ENCODE measurements around the gene SLC39A11. TPM values are rescaled to one million over a fixed set of nuclear protein-coding genes. Genes with fewer than 3 reads are reported as not detected.

SLC39A11 gene
- total RNA-seq, 1 donor from 2014 or later, result 21.5 TPM

DNA sequence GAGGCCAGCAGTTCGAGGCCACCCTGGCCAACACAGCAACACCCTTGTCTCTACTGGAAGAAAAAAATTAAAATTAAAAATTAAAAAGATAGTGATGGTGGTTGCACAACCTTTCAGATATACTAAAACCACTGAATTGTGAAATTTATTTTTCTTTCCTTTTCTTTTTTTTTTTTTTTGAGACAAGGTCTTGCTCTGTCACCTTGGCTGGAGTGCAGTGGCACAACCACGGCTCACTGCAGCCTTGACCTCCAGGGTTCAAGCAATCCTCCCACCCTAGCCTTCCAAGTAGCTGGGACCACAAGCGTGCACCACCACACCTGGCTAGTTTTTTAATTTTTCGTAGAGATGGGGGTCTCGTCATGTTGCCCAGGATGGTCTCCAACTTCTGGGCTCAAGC is 254.4 kb downstream of the SLC39A11 start:
- H2AFZ ChIP-seq (ENCODE audit: low read depth, low read length), result no peak overlapping the region
- no peaks in the 10 kb centered on the region for H3K79me2 ChIP-seq (ENCODE audit: insufficient read depth, low read length)
- H3K4me3 ChIP-seq (ENCODE audit: insufficient read depth, low read depth, low read length), result no peak overlapping the region
- H3K9ac ChIP-seq (ENCODE audit: low read length), result no peak overlapping the region
- Mint-ChIP-seq H3K9me3 (ENCODE audit: unreplicated experiment) (peaks cover 8% of the 10 kb centered on the region), H3K4me3 (ENCODE audit: unreplicated experiment) (no peak overlapping the region), H3K4me1 (ENCODE audit: low read depth, unreplicated experiment) (peaks cover 2% of the 10 kb centered on the region), H3K27me3 (ENCODE audit: low read depth, unreplicated experiment) (no peaks in the 10 kb centered on the region), H3K27ac (ENCODE audit: unreplicated experiment) (no peak overlapping the region), H3K36me3 (ENCODE audit: low read depth, unreplicated experiment) (peaks cover 13% of the 10 kb centered on the region)
- H3K27ac ChIP-seq (ENCODE audit: low read depth, low read length), result no peak overlapping the region
- no peaks in the 10 kb centered on the region for H3K9me3 ChIP-seq (ENCODE audit: insufficient read depth, low read depth, low read length)
- no peak for DNase-seq (ENCODE audit: low read depth)
- H4K20me1 ChIP-seq (ENCODE audit: insufficient read depth, low read length), result no peaks in the 10 kb centered on the region
- no peak overlapping the region for H3K4me2 ChIP-seq (ENCODE audit: low read length)
- no peak for FAIRE-seq
- no peaks in the 10 kb centered on the region for H3K27me3 ChIP-seq (ENCODE audit: insufficient read depth, low read length)
- H3K4me1 ChIP-seq (ENCODE audit: insufficient read depth, low read length), result no peaks in the 10 kb centered on the region
- TF ChIP-seq EZH2 (IDR thresholded peaks at IDR 0.05; ENCODE audit: insufficient read depth, low read length), result no peak
- TF ChIP-seq, protein P1, sequence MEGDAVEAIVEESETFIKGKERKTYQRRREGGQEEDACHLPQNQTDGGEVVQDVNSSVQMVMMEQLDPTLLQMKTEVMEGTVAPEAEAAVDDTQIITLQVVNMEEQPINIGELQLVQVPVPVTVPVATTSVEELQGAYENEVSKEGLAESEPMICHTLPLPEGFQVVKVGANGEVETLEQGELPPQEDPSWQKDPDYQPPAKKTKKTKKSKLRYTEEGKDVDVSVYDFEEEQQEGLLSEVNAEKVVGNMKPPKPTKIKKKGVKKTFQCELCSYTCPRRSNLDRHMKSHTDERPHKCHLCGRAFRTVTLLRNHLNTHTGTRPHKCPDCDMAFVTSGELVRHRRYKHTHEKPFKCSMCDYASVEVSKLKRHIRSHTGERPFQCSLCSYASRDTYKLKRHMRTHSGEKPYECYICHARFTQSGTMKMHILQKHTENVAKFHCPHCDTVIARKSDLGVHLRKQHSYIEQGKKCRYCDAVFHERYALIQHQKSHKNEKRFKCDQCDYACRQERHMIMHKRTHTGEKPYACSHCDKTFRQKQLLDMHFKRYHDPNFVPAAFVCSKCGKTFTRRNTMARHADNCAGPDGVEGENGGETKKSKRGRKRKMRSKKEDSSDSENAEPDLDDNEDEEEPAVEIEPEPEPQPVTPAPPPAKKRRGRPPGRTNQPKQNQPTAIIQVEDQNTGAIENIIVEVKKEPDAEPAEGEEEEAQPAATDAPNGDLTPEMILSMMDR (IDR thresholded peaks at IDR 0.05; ENCODE audit: insufficient read depth, low read depth, low read length), result no peak
- no peaks in the 10 kb centered on the region for H3K36me3 ChIP-seq (ENCODE audit: insufficient read depth, low read length)

DNA sequence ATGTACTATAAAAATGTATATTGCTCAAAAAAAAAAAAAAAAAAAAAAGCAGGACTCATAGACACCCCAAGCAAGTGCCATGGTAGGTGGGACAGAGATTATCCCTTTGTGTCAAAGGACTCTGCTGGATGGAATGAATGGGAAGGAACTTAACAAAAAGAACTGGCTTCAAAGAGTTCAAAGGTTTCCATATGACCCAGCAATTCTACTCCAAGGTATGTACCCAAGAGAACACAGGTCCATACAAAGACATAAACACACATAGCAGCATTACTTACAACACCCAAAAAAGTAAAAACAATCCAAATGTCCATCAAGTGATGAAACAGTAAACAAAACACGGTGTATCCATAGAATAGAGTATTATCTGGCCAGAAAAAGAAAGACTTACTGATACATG is 255.2 kb downstream of the SLC39A11 start:
- no peak overlapping the region for H3K4me3 ChIP-seq (ENCODE audit: insufficient read depth, low read depth, low read length)
- FAIRE-seq, result no peak
- no peak overlapping the region for H3K4me2 ChIP-seq (ENCODE audit: low read length)
- H3K4me3 Mint-ChIP-seq (ENCODE audit: unreplicated experiment), result no peak overlapping the region
- H3K79me2 ChIP-seq (ENCODE audit: insufficient read depth, low read length), result no peaks in the 10 kb centered on the region
- DNase-seq (ENCODE audit: low read depth), result no peak
- H3K36me3 ChIP-seq (ENCODE audit: insufficient read depth, low read length), result no peaks in the 10 kb centered on the region
- no peaks in the 10 kb centered on the region for H3K9me3 ChIP-seq (ENCODE audit: insufficient read depth, low read depth, low read length)
- H3K4me1 Mint-ChIP-seq (ENCODE audit: low read depth, unreplicated experiment), result peaks cover 2% of the 10 kb centered on the region
- no peak overlapping the region for H2AFZ ChIP-seq (ENCODE audit: low read depth, low read length)
- no peaks in the 10 kb centered on the region for H3K27me3 Mint-ChIP-seq (ENCODE audit: low read depth, unreplicated experiment)
- H3K9ac ChIP-seq (ENCODE audit: low read length), result no peak overlapping the region
- peaks cover 13% of the 10 kb centered on the region for H3K36me3 Mint-ChIP-seq (ENCODE audit: low read depth, unreplicated experiment)
- no peaks in the 10 kb centered on the region for H4K20me1 ChIP-seq (ENCODE audit: insufficient read depth, low read length)
- H3K27me3 ChIP-seq (ENCODE audit: insufficient read depth, low read length), result no peaks in the 10 kb centered on the region
- peaks cover 8% of the 10 kb centered on the region for H3K9me3 Mint-ChIP-seq (ENCODE audit: unreplicated experiment)
- no peaks in the 10 kb centered on the region for H3K4me1 ChIP-seq (ENCODE audit: insufficient read depth, low read length)
- H3K27ac ChIP-seq (ENCODE audit: low read depth, low read length), result no peak overlapping the region
- no peak overlapping the region for H3K27ac Mint-ChIP-seq (ENCODE audit: unreplicated experiment)
- no peak for TF ChIP-seq EZH2 (IDR thresholded peaks at IDR 0.05; ENCODE audit: insufficient read depth, low read length)
- TF ChIP-seq, protein P1 (IDR thresholded peaks at IDR 0.05; ENCODE audit: insufficient read depth, low read depth, low read length), result no peak

DNA sequence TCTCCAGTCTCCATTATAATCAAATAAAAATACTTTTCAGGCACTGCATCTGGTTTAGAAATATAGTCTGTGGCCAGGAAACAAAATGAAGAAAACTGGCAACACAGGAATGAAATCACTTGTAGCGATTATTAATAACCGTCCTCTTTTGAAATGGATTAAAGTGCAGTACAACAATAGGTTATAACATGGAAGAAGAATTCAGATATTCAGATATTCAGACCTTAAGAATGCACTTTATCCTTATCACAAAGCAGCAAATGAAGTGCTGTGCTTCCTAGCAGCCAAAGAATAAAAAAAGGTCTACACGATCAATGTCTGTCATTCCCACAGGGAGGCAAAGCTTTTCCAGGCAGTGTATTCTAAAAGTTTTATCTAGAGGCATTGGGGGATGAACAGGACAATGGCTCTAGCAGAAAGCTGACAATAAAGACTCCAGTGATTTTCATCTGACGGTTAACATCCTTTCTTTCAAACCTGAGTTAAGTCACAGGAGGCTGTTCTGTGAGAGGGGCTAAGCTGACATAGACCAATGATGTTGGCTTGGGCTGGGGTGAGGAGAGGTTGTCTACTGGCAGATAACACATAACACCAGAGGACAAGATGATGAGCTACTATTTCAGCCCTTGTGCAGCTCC is 259.2 kb downstream of the SLC39A11 start:
- TF ChIP-seq, protein P1 (IDR thresholded peaks at IDR 0.05; ENCODE audit: insufficient read depth, low read depth, low read length), result no peak
- TF ChIP-seq EZH2 (IDR thresholded peaks at IDR 0.05; ENCODE audit: insufficient read depth, low read length), result no peak
- H3K4me3 Mint-ChIP-seq (ENCODE audit: unreplicated experiment), result no peak overlapping the region
- Histone ChIP-seq H3K4me2 (ENCODE audit: low read length) (no peak overlapping the region), H3K27ac (ENCODE audit: low read depth, low read length) (no peak overlapping the region), H3K9me3 (ENCODE audit: insufficient read depth, low read depth, low read length) (no peaks in the 10 kb centered on the region), H4K20me1 (ENCODE audit: insufficient read depth, low read length) (no peaks in the 10 kb centered on the region), H3K4me3 (ENCODE audit: insufficient read depth, low read depth, low read length) (no peak overlapping the region), H3K36me3 (ENCODE audit: insufficient read depth, low read length) (no peaks in the 10 kb centered on the region), H3K79me2 (ENCODE audit: insufficient read depth, low read length) (no peaks in the 10 kb centered on the region), H2AFZ (ENCODE audit: low read depth, low read length) (no peak overlapping the region), H3K4me1 (ENCODE audit: insufficient read depth, low read length) (no peaks in the 10 kb centered on the region), H3K9ac (ENCODE audit: low read length) (no peak overlapping the region), H3K27me3 (ENCODE audit: insufficient read depth, low read length) (no peaks in the 10 kb centered on the region)
- H3K27ac Mint-ChIP-seq (ENCODE audit: unreplicated experiment), result no peak overlapping the region
- H3K36me3 Mint-ChIP-seq (ENCODE audit: low read depth, unreplicated experiment), result peaks cover 5% of the 10 kb centered on the region
- peaks cover 2% of the 10 kb centered on the region for H3K4me1 Mint-ChIP-seq (ENCODE audit: low read depth, unreplicated experiment)
- no peaks in the 10 kb centered on the region for H3K9me3 Mint-ChIP-seq (ENCODE audit: unreplicated experiment)
- FAIRE-seq, result no peak
- DNase-seq (ENCODE audit: low read depth), result no peak
- no peaks in the 10 kb centered on the region for H3K27me3 Mint-ChIP-seq (ENCODE audit: low read depth, unreplicated experiment)

All from astrocyte (in vitro differentiated cells and primary cell).